Neutrophil (primary cell): ENCODE results near the gene FOXN3.
A peak's percentile ranks its signal among the peaks of the same experiment; 100 is the strongest.

Experiments
- H3K27ac ChIP-seq: fragments of 200-600 bp; sonication (generic); 2 replicates; pipeline ENCODE4 v1.5.1; 2016; ENCODE audit warnings: mild to moderate bottlenecking, moderate library complexity
- H3K27me3 ChIP-seq: fragments of 200-600 bp; sonication (generic); 2 replicates; pipeline ENCODE4 v1.6.0; 2016; ENCODE audit warnings: mild to moderate bottlenecking
- H3K36me3 ChIP-seq: fragments of 200-600 bp; sonication (generic); 2 replicates; pipeline ENCODE4 v1.5.1; 2017
- H3K4me1 ChIP-seq, 2 experiments: fragments of 200-600 bp in 1 of 2; sonication (generic) in 1 of 2; 1 replicate in 1 of 2; 2 replicates in 1 of 2; pipeline versions ENCODE4 v1.5.1 to v1.6.1; 2013 to 2016; ENCODE audit warnings: low read depth in 1 of 2, low read length in 1 of 2, mild to moderate bottlenecking in 1 of 2, moderate library complexity in 1 of 2; ENCODE audit not compliant: control insufficient read depth in 1 of 2, insufficient read depth in 1 of 2
- H3K4me3 ChIP-seq, 2 experiments: fragments of 200-600 bp in 1 of 2; sonication (generic) in 1 of 2; 1 replicate in 1 of 2; 2 replicates in 1 of 2; pipeline ENCODE4 v1.5.1; 2013 to 2016; ENCODE audit warnings: low read depth in 1 of 2, low read length in 1 of 2, mild to moderate bottlenecking in 1 of 2, moderate library complexity in 1 of 2
- H3K9me3 ChIP-seq: fragments of 200-600 bp; sonication (generic); 2 replicates; pipeline ENCODE4 v1.5.1; 2016
- TF ChIP-seq, protein P1 (sequence below): fragments of 200-600 bp; sonication (generic); IDR thresholded peaks from 2 replicates; pipeline ENCODE4 v1.5.1; 2016; ENCODE audit warnings: antibody characterized with exemption

FOXN3 gene

DNA sequence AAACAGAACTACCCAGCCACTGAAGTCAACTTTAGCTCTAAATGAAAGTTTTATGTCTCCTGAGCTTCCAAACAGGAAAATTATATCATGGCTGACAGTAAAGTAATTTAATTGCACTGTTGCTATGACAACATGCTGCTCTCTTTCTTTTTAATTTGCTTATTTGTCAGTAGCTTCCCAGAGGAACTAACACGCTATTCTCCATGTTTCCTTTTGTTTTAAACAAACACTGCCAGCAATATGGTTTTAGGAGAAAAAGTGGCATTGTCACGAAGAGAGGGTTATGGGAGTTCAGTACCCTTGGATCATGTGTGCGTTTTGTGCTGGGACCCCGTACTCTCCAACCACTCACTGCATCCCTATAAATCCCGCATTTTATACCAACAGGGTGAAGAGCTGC, 1.9 kb downstream of the FOXN3 start:
- Histone ChIP-seq H3K27me3 (no peaks in the 10 kb centered on the region), H3K4me1 (peaks cover 46 to 52% of the 10 kb centered on the region in 2 experiments), H3K27ac (peak overlapping the region; percentile 47), H3K9me3 (no peaks in the 10 kb centered on the region), H3K36me3 (peaks cover 19% of the 10 kb centered on the region), H3K4me3 (peak overlapping the region; percentile 93)
- TF ChIP-seq, protein P1, sequence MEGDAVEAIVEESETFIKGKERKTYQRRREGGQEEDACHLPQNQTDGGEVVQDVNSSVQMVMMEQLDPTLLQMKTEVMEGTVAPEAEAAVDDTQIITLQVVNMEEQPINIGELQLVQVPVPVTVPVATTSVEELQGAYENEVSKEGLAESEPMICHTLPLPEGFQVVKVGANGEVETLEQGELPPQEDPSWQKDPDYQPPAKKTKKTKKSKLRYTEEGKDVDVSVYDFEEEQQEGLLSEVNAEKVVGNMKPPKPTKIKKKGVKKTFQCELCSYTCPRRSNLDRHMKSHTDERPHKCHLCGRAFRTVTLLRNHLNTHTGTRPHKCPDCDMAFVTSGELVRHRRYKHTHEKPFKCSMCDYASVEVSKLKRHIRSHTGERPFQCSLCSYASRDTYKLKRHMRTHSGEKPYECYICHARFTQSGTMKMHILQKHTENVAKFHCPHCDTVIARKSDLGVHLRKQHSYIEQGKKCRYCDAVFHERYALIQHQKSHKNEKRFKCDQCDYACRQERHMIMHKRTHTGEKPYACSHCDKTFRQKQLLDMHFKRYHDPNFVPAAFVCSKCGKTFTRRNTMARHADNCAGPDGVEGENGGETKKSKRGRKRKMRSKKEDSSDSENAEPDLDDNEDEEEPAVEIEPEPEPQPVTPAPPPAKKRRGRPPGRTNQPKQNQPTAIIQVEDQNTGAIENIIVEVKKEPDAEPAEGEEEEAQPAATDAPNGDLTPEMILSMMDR: no peak

DNA sequence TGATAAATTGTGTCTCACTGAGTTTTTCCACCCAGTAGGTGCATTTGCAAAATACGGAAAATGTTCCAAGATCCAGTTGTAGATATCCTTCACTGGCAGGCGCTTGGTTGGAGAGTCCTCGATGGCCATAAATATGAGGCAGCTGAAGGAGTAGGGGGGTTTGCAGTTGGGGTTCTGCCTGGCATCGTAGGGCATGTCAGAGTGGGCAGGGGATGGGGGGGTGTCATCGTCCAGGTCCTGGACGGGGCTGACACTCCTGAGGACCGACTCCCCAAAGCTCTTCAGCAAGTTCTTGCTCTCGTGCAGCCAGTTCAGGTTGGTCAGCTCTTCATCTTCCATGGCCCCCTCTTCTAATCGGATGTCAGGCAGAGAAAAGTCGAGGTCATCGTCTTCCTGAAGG, 5.1 kb downstream of the FOXN3 start:
- Histone ChIP-seq H3K9me3 (no peaks in the 10 kb centered on the region), H3K4me1 (peaks cover 29 to 44% of the 10 kb centered on the region in 2 experiments), H3K4me3 (no peak overlapping the region), H3K27ac (no peak overlapping the region), H3K36me3 (peaks cover 31% of the 10 kb centered on the region), H3K27me3 (no peaks in the 10 kb centered on the region)
- TF ChIP-seq, protein P1: no peak

DNA sequence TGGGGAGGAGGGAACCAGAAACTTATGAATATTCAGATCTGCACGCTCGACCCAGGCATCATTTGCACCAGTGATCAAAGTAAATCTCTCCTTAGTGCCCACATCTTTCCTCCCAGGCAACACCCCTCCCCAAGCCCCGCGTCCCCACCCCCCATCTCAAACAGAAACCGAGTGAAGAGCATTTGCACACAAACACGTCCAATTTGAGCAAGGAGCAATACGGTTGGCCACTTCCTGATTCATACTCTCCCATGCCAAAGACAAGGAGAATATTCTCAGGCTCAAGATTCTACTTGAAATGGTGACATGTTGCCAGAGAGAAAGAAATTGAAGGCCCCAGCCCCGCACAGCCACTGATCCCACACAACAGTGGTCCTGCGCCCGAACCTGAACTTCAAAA, 7.1 kb downstream of the FOXN3 start:
- Histone ChIP-seq H3K27me3 (no peaks in the 10 kb centered on the region), H3K9me3 (no peaks in the 10 kb centered on the region), H3K4me1 (peaks cover 22 to 38% of the 10 kb centered on the region in 2 experiments), H3K36me3 (peaks cover 40% of the 10 kb centered on the region), H3K4me3 (no peak overlapping the region), H3K27ac (peak overlapping the region; percentile 68)
- TF ChIP-seq, protein P1: no peak

DNA sequence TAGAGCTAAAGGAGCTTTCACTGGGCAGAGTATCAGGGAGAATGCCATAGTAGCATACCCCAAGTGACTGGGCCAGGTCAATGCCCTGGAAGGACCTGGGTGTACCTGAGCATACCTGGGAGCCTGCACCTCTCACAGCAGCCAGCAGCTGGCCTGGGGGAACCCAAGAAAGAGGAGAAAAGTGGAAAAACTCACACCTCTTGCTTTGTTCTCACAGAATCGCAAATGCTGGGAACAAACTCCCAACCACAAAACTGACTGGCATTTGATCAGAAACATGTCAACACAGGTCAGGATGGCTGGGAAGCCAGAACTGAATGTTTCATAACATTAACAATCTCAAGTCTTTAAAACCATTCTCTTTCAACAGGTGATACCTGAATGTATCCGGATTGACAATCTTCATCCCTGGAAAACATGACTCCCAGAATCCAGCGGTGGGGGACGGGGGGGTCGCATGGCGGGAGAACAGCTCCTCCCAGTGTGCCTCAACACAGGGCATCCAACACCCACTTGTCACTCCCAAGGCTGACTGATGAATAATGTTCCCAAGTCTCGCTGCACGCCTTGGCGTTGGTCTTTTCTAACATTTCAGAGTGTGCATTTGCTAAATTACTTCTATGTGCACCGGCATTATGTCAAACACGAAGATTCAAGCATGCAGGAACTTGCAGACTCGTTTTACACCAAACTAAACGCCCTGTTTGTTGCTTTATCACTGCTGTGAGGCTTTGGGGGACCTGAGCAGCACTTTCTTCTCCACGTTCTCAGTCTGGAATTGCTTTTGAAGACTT, 7.9 kb downstream of the FOXN3 start:
- no peak overlapping the region for H3K27ac ChIP-seq
- TF ChIP-seq, protein P1: no peak
- H3K27me3 ChIP-seq: no peaks in the 10 kb centered on the region
- H3K9me3 ChIP-seq: no peaks in the 10 kb centered on the region
- peaks cover 44% of the 10 kb centered on the region for H3K36me3 ChIP-seq
- H3K4me3 ChIP-seq: no peak overlapping the region
- peaks cover 18 to 34% of the 10 kb centered on the region in 2 experiments for H3K4me1 ChIP-seq

DNA sequence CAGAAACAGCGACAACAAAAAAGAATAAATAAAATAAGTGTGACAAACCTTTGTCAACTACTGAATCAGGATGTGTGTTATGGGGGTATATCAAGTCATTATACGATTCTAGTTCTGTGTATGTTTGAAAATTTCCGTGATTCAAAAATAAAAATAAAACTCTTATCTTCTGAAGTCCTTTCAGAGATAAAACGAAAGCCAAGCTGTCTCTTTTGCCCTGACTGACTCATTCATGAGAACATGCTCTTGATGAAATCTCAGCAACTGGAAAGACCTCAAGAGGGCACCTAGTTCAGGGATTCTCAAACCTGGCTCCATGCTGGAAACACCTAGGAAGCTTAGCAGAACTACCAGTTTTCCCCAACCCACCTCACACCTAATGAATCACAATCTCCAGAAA, 9.2 kb downstream of the FOXN3 start:
- Histone ChIP-seq H3K9me3 (no peaks in the 10 kb centered on the region), H3K27ac (no peak overlapping the region), H3K36me3 (peaks cover 49% of the 10 kb centered on the region), H3K4me3 (no peak overlapping the region), H3K4me1 (peaks cover 15 to 25% of the 10 kb centered on the region in 2 experiments), H3K27me3 (no peaks in the 10 kb centered on the region)
- TF ChIP-seq, protein P1: no peak
